CD4-positive, alpha-beta T cell treated with Interleukin-10 for 1 hour (primary cell): ENCODE results near the gene NKX3-2.

Experiments used
- DNase-seq: peaks from one replicate; pipeline ENCODE4 v3.0.0-alpha.2; 2020

Gene NKX3-2

DNA sequence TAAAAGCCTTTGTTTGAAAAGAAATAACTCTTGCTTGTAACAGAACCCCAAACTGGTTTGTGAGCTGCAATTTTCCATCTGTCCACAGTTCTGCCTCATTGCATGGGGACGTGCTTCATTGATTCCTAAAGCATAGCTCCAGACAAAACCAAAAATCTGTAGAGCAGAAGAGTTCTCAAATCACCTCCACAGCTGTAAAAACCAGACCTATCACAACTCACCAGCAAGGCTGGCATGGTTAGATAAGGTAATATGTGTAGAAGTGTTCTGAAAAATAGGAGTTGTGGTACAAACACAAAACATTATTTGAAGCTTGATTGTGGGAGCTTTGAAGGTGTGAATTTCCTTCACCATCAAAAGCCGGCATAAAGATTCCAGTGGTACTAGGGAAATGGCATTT, 47.7 kb downstream of the NKX3-2 start:
- DNase-seq = no peak

DNA sequence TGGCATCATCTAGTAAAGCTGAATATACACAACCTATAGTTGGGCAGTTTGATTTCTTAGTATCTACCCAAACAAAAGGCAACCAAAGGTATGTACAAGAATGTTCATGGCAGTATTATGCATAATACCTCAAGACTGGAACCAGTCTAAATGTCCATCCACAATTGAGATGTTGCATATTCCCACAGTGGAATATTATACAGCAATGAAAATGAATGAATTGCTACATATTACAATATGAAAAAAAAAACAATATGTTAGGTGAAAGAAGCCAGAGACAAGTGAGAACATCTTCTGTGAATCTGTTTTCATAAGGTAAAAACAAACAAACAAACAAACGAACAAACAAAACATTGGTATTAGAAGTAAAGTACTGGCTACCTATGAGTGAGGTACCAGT, 48.6 kb downstream of the NKX3-2 start:
- no peak for DNase-seq

DNA sequence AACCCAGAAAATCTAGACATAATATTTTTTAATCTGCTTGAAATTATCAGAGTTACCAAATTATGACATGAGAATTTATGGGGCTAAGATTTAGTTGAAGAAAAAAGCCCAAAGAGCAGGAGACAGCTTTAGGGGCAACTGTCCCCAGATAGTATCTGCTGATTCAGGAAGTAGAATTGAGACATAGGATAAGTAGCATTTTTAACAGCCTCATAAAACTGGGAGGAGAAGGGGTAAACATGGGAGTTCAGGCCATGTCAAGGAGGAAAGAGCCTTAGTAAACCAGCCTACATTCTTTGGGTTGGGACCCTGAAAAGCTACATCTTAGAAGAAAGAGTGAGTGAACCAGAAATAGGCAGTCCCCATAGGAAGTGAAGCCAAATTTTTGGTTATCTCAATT, 50.5 kb downstream of the NKX3-2 start:
- DNase-seq = no peak

DNA sequence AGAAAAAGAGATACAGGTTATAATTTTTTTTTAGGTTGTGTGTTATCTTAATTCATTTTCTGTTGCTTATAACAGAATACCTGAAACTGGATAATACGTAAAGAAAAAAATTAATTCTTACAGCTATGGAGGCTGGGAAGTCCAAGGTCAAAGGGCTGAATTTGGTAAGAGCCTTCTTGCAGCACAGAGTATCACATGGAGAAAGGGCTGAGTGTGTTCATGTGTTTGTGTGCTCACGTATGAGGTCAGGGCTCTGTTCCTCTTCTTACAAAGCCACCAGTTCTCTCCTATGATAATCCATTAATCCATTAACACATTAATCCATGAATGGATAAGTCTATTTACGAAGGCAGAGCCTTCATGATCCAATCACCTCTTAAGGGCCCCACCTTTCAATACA, 51.6 kb downstream of the NKX3-2 start:
- DNase-seq = no peak
